ENCODE measurements around the gene IFNA8. TPM values are rescaled to one million over a fixed set of nuclear protein-coding genes. Genes with fewer than 3 reads are reported as not detected.
"Not testable (repeated sequence)": the region's sequence is repeated elsewhere in the genome, so short reads cannot be mapped to it uniquely, and the experiment has no call there.

The IFNA8 gene
- total RNA-seq, result not detected

GRCh38 chr9:21408817-21409216 lies at the start of gene IFNA8:
TSS of gene IFNA8 (plus strand) at chr9:21409117. CDS start at chr9:21409177, 60 bp downstream.
- no peak for TF ChIP-seq CTCF (IDR thresholded peaks at IDR 0.05)

GRCh38 chr9:21362287-21362686 lies 46.6 kb upstream of the IFNA8 start:
- DNase-seq (ENCODE audit: low spot score) (no peak), ATAC-seq (ENCODE audit: insufficient number of reproducible peaks, low FRiP score, low read depth) (no peak)
- H3K27me3 ChIP-seq (replicated peaks; ENCODE audit: insufficient read depth), result no peaks in the 10 kb centered on the region
- no peaks in the 10 kb centered on the region for H3K4me1 ChIP-seq (ENCODE audit: control insufficient read depth in 1 of 2, low read depth in 2 of 2)
- no peak overlapping the region for H3K4me3 ChIP-seq
- H3K9me3 ChIP-seq, result no peaks in the 10 kb centered on the region
- H3K27ac ChIP-seq, result no peak overlapping the region
- H3K36me3 ChIP-seq, result no peaks in the 10 kb centered on the region
- TF ChIP-seq CTCF (IDR thresholded peaks at IDR 0.05), result no peak

More at GRCh38 chr9:21408817-21409216, at the start of gene IFNA8:
- DNase-seq (ENCODE audit: low spot score), result no peak
- no peaks in the 10 kb centered on the region for H3K27me3 ChIP-seq (replicated peaks; ENCODE audit: insufficient read depth)
- no peak within 1 kb of the TSS for H3K27ac ChIP-seq
- ATAC-seq (ENCODE audit: insufficient number of reproducible peaks, low FRiP score, low read depth), result no peak
- no peak within 1 kb of the TSS for H3K4me3 ChIP-seq
- H3K9me3 ChIP-seq, result no peaks in the 10 kb centered on the region
- no peaks in the 10 kb centered on the region for H3K36me3 ChIP-seq
- peaks cover 3 to 5% of the 10 kb centered on the region in 2 donors for H3K4me1 ChIP-seq (ENCODE audit: control insufficient read depth in 1 of 2, low read depth in 2 of 2)

GRCh38 chr9:21367169-21367568 lies 41.7 kb upstream of the IFNA8 start:
- not testable (repeated sequence) for H3K9me3 ChIP-seq; DNase-seq (ENCODE audit: low spot score); H3K4me3 ChIP-seq; H3K27me3 ChIP-seq (replicated peaks; ENCODE audit: insufficient read depth); H3K27ac ChIP-seq; H3K36me3 ChIP-seq; ATAC-seq (ENCODE audit: insufficient number of reproducible peaks, low FRiP score, low read depth); H3K4me1 ChIP-seq (ENCODE audit: control insufficient read depth in 1 of 2, low read depth in 2 of 2)

- Histone ChIP-seq H3K4me1 (ENCODE audit: control insufficient read depth in 1 of 2, low read depth in 2 of 2) (no peaks in the 10 kb centered on the region), H3K27ac (no peak within 1 kb of the TSS), H3K36me3 (no peaks in the 10 kb centered on the region), H3K9me3 (no peaks in the 10 kb centered on the region), H3K4me3 (no peak within 1 kb of the TSS), H3K27me3 (replicated peaks; ENCODE audit: insufficient read depth) (no peaks in the 10 kb centered on the region)
- TF ChIP-seq CTCF (IDR thresholded peaks at IDR 0.05), result no peak
- DNase-seq (ENCODE audit: low spot score) (no peak), ATAC-seq (ENCODE audit: insufficient number of reproducible peaks, low FRiP score, low read depth) (no peak)
Observed at GRCh38 chr9:21367957-21368356, 41.0 kb upstream of the IFNA8 start, which contains the start of gene IFNA13. TSS of gene IFNA13 (minus strand) at chr9:21368057. CDS start at chr9:21368010, 47 bp downstream.

GRCh38 chr9:21371467-21371866 lies 37.5 kb upstream of the IFNA8 start:
- DNase-seq (ENCODE audit: low spot score); ATAC-seq (ENCODE audit: insufficient number of reproducible peaks, low FRiP score, low read depth): not testable (repeated sequence)

GRCh38 chr9:21381448-21382339 lies 27.2 kb upstream of the IFNA8 start:
- H3K27ac ChIP-seq, result no peak overlapping the region
- peak overlapping the region; percentile 26 for H3K4me3 ChIP-seq
- no peak for TF ChIP-seq CTCF (IDR thresholded peaks at IDR 0.05)
- no peak for DNase-seq (ENCODE audit: low spot score)
- H3K4me1 ChIP-seq (ENCODE audit: control insufficient read depth in 1 of 2, low read depth in 2 of 2), result peaks cover 0 to 7% of the 10 kb centered on the region in 2 donors
- H3K36me3 ChIP-seq, result no peaks in the 10 kb centered on the region
- ATAC-seq (ENCODE audit: insufficient number of reproducible peaks, low FRiP score, low read depth), result no peak
- H3K27me3 ChIP-seq (replicated peaks; ENCODE audit: insufficient read depth), result no peaks in the 10 kb centered on the region
- no peaks in the 10 kb centered on the region for H3K9me3 ChIP-seq

More at GRCh38 chr9:21371467-21371866, 37.5 kb upstream of the IFNA8 start:
- H3K36me3 ChIP-seq; H3K4me3 ChIP-seq; H3K27me3 ChIP-seq (replicated peaks; ENCODE audit: insufficient read depth); H3K27ac ChIP-seq; H3K9me3 ChIP-seq; H3K4me1 ChIP-seq (ENCODE audit: control insufficient read depth in 1 of 2, low read depth in 2 of 2): not testable (repeated sequence)

Measured in thoracic aorta (tissue), 2 donors.